Inferior parietal cortex (tissue), 1 donor: ENCODE measurements around the gene EML1.

Experiments
- DNase-seq: peaks from one replicate; pipeline ENCODE4 v3.0.0-alpha.2; 2016; ENCODE audit errors: extremely low spot score

The EML1 gene

DNA sequence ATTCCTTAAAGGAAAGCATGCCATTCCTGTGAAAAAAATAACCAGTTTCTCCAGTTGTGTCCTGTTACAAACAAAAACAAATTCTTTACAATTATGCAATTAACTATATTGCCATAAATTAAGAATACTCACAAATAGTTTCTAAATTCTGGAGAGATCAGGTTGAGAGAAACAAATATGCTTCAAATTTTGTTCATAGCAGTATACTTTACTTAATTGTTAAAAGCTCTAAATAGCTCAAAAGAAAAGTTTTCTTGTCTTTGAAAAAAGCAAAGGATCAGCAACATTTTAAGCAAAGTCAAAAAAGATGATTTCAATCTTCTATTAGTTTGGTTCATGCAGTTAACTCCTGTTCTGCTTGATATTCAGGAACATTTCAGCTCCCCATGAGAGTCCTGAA lies 109.7 kb downstream of the EML1 start:
- DNase-seq = no peak

DNA sequence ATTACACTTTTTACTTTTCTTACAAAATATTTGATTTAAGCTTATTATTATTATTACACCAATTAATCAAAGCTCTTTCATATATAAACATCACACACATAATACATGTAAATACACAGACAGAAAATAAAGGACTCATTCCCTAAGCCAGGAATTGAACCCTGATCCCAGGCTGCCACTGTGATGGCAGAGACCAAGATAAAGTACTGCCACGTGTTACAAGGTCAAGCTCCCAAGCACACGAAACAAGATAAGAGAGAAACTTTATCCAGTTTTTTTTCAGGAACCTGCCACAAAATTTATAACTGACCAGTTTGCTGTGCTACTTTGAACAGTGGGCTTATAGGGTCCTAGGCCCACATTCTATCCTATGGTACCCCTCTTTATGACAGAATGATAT lies 111.3 kb downstream of the EML1 start:
- no peak for DNase-seq

DNA sequence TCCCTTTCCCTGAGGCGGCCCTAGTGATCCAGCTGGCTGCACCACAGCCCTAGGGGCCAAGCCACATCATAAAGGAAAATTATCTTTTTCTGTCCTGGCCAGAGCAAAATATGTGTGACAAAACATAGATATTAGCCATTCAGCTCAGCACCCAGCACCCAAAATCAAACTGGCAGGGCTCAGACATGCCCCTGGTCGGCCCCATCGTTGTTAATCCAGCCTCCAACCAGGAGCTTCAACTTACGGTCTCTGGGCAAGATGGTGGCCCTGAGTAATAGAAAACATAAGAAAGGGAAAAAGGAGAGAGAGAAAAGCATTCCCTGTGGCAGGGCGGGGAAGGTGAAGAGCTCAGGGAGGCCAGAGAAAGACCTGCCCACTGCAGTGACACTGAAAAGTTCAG lies 111.9 kb downstream of the EML1 start:
- DNase-seq = no peak

DNA sequence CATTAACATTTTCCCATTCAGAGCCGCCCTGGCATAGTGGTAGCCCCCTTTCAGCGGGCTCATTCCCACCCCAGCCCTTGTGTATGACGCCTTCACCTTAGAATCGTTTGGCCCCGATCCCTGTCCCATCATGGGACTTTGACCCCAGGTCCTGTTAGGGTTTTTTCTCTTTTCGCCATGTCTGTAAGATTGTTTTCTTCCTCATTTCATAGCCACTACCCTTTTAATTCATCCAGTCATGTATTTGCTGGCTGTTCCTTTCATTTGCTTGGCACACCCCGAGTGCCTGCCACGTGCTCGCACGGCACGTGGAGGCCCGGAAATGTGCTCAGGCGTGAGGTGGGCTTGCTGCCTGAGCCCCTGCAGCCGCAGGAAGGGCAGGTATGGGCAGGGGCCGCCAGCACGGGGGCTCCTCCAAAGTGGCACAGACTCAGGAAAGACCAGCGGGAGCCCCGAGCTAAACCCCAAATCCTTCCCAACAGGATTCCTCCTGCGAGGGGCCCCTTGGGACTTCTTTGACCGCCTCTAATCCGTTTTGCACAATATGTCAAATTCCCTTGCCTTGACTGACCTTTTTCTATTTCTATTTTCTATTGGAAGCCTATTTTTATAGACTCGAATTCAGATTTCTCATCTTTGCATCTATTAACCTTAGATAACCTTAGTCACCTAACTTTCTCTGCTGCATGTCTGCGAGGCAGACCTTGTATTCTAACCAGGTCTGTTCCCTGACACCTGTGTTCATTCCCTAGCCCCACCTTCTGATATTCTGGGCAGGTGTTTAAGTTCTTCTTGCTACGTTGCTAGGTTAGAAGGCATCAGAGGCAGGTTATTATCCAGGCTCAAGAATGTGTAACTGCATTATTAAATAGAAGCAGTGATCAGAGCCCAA lies 114.8 kb downstream of the EML1 start:
- DNase-seq = no peak

DNA sequence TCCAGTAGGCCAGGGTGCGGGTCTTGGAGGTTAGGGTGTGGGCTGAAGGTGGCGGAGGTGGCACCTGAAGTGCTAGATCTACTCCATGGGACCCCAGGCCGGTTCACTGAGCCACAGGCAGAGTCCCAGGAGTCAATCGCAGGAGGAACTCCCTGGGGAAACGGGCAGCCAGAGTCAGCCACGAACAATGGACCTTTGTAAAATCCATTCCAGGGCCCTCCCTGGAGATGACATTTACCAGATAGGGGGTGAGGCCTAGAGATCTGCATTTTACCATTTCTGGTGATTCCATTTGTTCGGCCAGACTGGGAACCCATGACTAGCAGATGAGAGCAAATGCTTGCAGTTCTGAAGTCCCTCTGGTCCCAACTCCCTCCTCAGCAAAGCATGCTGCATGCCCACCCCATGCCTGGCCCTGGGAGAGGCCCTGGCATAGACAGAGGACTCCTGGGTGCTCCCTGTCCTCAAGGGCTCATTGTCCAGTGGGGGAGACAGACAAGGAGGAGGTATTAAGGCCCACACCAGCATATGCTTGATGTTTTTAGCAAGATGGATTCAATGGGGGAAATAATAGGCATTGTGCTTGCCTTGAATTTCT lies 115.5 kb downstream of the EML1 start:
- no peak for DNase-seq

DNA sequence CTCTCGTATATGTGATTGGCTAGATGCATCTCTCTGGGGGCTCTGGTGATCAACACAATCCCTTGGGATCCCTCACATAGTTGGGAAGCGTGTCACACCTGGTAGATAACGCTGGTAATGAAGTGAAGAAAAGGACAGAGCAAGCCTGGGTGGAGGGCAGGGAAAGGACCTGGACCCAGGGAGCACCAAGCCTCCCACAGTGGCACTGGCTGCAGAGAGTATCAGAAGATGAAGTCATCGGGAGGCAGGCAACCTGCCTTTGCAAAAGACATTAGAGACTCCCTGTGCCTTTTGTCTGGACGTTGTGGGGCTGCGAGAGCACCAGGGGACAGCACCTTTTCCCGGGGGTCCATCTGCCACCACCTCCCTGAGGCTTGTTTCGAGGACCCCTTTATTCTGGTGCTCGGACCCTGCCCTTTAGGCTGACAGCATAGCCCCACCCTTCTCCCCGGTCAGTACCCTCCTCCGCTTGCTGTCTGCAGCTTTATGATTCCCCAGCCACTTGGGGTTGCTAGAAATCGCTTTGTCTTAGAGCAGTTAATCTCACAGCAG lies 116.4 kb downstream of the EML1 start:
- no peak for DNase-seq

DNA sequence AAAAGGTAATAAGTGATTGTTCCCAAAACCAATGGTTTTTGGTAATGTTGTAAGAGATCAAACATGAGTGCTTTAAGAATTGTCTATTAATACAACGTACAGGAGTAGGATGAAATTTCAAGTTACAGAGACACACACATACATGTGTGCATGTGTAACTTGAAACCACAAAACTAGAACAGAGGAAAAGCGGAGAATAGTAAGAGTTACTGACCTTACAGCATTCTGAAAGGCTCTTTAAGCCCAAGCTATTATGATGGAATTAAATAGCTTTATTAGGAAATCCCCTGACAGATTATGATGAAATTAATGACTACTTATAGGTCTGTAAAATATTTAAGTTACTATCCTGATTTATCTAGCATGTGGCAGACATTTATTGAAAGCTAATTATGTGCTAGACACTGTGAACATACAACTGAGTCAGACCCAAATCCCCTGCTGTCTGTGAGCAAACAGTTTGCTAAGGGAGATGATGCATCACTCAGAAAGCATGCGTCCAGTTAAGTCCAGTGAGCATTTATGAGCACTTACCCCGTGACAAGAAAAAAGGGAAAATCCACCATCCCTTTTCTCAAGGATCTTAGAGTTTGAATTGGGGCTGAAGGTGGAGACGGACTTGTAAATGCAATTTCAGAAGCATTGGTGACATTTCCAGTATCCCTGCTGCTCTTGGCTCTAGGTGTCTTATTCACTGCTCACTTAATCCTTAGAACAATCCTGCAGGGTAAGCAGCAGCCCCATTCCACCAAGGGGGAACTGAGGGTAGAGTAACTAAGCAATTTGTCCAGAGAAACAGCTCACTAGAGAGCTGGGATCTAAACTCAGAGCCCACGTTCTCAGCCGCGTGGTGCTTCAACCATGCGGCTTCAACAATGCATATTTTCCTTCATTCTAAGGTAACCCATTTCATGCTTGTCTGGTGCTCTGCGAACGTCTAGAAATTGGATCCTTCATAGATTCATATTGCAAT lies 117.4 kb downstream of the EML1 start:
- DNase-seq = no peak

DNA sequence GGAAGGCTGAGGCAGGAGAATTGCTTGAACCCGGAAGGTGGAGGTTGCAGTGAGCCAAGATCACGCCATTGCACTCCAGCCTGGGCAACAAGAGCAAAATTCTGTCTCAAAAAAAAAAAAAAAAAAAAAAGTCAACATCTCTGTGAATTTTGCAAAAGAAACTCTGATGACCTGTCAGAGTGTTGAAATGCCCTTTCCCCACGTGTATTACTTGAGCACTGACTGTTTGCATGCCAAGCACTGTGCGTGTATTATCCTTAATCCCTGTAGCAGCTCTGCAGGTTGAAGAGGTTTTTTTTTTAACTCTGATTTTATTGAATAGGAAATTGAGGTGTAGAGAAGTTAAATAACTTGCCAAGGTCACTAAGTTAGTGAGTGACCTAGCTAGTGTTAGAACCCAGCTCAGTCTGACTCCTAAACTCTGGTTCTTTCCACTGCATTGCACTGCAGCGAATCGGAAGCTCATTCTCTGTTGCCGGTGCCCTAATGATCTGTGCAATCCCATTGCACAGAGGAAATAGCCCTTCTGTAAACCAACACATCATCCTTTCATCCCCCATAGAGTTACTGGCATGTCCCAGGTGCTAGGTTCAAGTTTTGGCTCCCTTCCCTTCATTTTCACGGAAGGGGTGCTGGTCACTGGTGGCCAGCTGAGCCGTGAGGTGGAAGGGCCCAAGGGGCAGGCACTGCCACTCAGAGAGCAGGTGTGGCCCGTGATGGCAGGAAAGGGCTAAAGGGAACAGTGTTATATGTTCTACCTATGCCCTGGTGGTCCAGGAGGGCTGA lies 122.3 kb downstream of the EML1 start:
- DNase-seq = no peak

DNA sequence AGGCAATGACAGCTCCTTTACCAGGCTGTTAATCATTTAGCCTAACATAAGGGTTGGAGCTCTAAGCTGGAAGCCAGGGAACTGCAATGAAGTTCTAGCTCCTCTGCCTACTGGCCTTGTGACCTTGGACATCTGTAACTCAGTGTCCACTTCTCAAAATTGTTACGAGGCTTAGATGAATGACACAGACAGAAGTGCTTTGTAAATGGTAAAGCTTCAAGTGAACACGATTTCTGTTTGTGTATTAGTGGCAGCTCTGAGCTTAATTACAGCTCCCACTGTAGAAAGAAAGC lies 122.8 kb downstream of the EML1 start:
- no peak for DNase-seq

DNA sequence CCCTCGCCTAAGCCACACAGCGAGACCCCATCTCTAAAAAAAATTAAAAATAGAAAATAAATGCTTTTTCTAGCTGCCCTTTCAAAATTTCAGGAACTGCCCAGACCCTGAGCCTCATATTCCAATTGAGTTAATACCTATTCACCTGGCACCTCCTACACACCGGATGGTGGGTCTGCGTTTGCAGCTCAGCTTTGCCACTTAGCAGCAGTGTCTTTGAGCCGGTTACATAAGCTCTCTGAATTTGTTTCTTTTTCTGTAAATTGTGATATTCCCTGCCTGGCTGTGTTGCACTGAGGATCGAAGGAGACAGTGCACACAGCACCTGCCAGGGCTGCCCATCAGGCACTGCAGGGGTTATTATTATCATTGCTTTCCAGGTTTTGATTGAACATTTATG lies 125.6 kb downstream of the EML1 start:
- DNase-seq = peak; percentile 28

DNA sequence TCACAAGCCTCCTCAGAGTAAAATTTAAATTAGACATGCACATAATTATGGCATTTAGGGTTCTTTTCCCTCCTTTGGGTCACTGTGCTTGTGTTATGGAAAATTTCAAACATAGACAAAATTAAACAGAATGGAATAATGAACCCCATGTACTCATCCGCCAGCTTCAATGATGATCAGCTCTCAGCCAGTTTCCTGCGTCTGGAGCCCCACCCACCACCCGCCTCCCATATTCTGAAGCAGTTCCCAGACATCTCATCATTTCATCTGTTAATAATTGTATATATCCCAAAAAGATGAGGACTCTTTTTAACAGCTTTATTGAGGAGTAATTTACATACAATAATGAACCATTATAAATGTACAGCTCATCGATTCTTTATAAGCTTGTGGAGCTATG lies 128.2 kb downstream of the EML1 start:
- no peak for DNase-seq

DNA sequence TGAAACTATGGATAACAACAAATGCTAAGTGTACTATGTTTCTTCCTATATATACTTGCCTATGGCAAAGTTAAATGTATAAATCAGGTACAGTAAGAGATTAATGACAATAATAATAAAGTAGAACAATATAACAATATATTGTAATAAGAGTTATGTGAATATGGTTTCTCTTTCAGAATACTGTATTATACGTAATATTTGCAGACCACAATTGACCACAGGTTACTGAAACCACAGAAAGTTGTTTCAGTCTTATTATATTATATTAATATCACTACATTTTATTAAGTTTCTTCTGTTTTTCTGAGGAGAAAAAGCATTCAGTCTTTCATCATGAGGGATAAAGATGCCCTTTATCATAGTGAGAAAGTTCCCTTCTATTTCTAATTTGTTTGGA lies 131.2 kb downstream of the EML1 start:
- no peak for DNase-seq

DNA sequence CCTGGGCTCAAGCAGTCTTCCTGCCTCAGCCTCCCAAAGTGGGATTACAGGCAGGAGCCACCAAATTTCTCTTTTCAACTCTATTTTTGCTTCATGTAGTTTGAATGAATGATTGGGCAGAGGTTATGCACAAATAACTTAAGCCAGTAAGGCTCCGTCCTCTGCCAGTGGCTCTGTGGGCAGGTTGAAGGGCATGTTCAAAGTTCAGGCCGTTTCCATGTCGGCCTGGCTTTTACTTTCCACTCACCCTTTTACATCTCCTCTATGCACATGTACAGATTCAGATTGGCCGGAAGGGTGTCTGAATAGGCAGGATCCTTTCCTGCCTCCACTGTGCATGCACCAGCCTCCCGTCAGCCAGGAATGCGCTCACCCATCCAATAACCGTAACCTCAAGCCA lies 132.3 kb downstream of the EML1 start:
- DNase-seq = no peak

DNA sequence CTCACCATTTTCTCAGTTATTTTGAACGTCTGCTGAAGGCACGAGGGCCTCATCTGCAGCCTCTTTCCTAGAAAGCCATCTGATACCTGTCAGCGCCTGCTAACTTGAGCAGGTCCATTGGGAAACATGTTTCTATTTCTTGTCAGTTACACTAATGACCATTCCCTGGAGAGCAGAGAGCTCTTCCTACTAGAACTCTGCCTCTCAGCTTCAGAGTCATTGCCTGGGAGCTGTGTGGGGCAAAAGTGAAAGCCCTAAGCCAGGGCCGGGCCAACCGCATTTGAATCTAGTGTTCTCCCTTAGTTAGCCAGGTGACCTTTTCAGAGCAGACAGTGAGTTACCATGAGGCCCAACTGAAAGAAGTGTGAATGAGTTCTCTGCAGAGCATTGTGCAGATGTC lies 135.8 kb downstream of the EML1 start:
- no peak for DNase-seq

DNA sequence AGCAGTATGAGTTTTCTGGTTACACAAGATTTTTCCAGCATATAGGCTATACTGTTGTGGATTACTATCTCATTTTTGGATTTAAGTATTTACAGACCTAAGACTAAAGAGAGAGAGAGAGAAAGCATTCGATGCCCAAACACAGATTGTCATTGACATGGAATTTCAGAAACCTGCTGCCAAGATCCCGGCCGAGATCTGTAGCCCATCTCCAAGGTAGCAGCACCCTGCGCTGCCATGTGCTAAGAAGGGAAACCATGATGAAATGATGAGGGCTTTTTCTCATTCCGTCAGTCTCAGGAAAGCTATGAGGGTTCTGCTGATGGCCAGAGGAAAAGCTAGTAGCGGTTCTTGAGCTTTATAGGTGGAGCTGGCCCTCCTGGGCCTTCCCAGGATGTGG lies 136.4 kb downstream of the EML1 start:
- no peak for DNase-seq

DNA sequence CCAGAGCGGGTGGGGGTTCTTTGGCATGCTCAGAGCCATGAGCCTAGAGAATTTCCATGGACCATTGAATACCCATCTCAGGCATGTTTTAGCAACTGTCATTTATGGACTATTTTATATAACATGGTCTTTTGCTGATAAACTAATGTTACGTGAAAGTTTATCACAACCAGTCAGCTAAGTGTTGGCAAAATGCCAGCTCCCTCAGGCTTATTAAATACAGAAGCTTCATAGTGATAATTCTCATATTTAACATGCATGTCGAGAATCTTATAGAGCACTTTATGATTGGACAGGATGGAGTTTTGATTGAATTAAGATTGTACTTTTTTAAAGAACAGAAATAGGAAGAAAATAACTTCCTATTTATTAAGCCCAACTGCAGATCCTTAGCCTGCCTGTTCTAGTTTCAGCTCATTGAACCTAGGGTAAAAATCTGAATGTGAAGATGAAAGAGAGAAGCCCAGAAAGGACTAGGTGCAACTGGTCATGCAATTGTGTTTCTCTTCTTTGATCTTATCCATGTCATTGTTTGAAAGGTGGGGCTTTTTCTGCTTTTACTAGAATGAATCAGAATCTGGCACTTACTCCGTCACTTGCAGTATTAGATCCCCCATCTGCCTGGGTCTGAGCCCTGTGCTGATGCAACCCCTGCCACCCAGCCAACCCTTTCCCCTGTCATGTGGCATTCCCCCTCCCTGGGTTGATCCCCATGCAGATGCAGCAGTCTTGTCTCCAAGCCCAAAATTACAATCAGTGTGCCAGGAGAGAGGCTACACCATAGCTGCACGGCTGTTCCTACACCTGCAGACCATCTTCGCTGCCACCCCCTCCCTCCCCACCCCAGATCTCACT lies 137.4 kb downstream of the EML1 start:
- no peak for DNase-seq

DNA sequence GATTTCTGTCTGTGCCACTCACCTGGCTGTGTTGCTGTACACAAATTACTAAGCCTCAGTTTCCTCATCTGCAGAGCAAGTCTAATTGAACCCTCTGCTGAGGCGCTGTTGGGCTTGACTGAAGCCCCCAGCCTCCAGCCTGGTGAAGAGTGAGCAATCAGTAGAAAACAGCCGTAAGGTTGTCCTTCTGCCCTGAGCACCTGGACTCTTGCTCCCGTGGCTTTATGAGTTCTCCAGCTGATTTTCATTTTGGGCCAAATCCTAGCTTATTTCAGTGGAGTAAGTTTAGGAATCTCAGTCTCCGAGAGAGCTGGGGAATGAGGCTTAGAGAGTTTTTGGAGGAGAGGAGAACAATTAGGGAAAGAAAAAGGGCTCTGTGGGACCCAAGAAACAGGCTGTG lies 138.1 kb downstream of the EML1 start:
- no peak for DNase-seq

DNA sequence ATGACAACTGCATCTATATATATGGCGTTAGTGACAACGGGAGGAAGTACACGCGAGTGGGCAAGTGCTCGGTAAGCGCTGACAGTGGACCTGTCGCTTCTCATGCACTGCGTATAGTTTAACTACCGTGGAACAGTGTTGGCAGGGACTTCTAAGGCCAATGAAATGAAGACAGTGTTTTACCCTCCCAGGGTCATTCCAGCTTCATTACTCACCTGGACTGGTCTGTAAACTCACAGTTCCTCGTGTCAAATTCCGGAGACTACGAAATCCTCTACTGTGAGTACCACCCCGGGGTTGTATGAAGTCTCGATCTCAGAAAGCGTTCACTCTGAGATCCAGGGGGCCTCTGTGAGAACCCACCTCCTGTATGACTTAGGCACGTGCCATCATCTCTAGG lies 142.8 kb downstream of the EML1 start:
- DNase-seq = no peak

DNA sequence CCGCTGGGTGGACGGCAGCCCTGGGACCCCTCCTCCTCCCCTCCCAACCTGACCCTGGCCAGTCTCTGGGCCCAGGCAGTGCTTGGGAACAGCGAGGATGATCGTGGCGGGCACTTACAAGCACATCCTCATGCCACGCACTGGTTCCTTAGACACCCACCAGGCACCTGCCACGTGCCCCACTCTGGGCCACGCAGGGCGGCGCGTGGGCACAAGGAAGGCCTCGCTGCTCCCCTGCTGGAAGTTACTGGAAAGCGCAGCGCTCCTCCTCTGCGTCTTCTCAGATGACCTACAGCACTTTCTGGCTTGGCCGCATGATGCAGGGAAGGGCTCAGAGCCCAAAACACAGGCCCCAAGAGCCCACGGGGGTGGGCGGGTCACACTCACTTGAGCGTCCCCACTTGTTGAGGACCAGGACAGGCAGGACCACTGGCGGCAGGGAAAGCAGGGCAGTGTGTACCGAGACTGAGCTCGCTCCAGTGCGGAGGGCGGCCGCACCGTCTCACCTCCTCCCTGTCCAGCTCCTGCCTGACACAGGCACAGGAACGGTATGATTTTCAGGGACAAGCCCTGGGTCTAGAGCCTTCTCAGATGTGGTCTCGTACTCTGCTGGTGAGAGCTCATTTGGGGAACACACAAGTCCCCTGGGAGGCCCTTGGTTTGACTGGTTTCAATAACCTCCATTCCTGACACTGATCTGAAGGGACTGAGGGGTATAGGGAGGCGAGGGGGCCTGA lies 143.7 kb downstream of the EML1 start:
- DNase-seq = no peak
